GM23338 (cell line): Measurements from ENCODE around the gene HHIPL1. TPM values are rescaled to one million over a fixed set of nuclear protein-coding genes. Genes with fewer than 3 reads are reported as not detected.

Experiments
- ATAC-seq: fragments of 200-7000 bp; cut with Tn5 transposase; 3 replicates; pipeline ENCODE4 v1.9.1; 2020
- DNase-seq: peaks from one replicate; pipeline ENCODE4 v3.0.0-alpha.2; 2015; ENCODE audit warnings: low spot score
- H2AFZ ChIP-seq: fragments of 200-600 bp; sonication (generic); 2 replicates; pipeline ENCODE4 v1.8.0; 2016; ENCODE audit warnings: antibody characterized with exemption, mild to moderate bottlenecking, moderate library complexity
- H3F3A ChIP-seq: fragments of 200-600 bp; sonication (generic); replicated peaks from 2 replicates; pipeline ENCODE4 v1.8.0; 2017; ENCODE audit warnings: antibody characterized with exemption, mixed run types, low read depth
- H3K27ac ChIP-seq: fragments of 200-600 bp; sonication (generic); 2 replicates; pipeline ENCODE4 v1.6.1; 2016; ENCODE audit warnings: low read depth
- H3K27me3 ChIP-seq: fragments of 200-600 bp; sonication (generic); 2 replicates; pipeline ENCODE4 v1.8.0; 2016; ENCODE audit warnings: mild to moderate bottlenecking, mixed run types, moderate library complexity; ENCODE audit not compliant: insufficient read depth
- H3K36me3 ChIP-seq: fragments of 200-600 bp; sonication (generic); 2 replicates; pipeline ENCODE4 v1.8.0; 2016; ENCODE audit warnings: mild to moderate bottlenecking; ENCODE audit not compliant: insufficient read depth
- H3K4me1 ChIP-seq: fragments of 200-600 bp; sonication (generic); 2 replicates; pipeline ENCODE4 v1.8.0; 2016; ENCODE audit warnings: mild to moderate bottlenecking, moderate library complexity; ENCODE audit not compliant: insufficient read depth
- H3K4me2 ChIP-seq: fragments of 200-600 bp; sonication (generic); 2 replicates; pipeline ENCODE4 v1.7.1; 2017; ENCODE audit warnings: mixed run types
- H3K4me3 ChIP-seq: fragments of 200-600 bp; sonication (generic); 2 replicates; pipeline ENCODE4 v1.6.1; 2016; ENCODE audit warnings: mixed run types
- H3K79me2 ChIP-seq: fragments of 200-600 bp; sonication (generic); replicated peaks from 2 replicates; pipeline ENCODE4 v1.8.0; 2017; ENCODE audit warnings: mild to moderate bottlenecking; ENCODE audit not compliant: insufficient read depth
- H3K9me2 ChIP-seq: fragments of 200-600 bp; sonication (generic); 2 replicates; pipeline ENCODE4 v1.8.0; 2017; ENCODE audit not compliant: insufficient read depth
- H4K20me1 ChIP-seq: fragments of 200-600 bp; sonication (generic); replicated peaks from 2 replicates; pipeline ENCODE4 v1.8.0; 2017; ENCODE audit warnings: mild to moderate bottlenecking; ENCODE audit not compliant: insufficient read depth
- H3K27ac Mint-ChIP-seq: 2 replicates; pipeline ENCODE4 v1.8.0; 2020; ENCODE audit warnings: inconsistent platforms, mild to moderate bottlenecking, moderate library complexity, mixed read lengths
- H3K27me3 Mint-ChIP-seq: 3 replicates; pipeline ENCODE4 v1.8.0; 2022; ENCODE audit warnings: low read depth, mild to moderate bottlenecking, moderate library complexity, mixed read lengths, inconsistent platforms; ENCODE audit not compliant: insufficient read depth, poor library complexity
- H3K36me3 Mint-ChIP-seq: 3 replicates; pipeline ENCODE4 v1.8.0; 2021; ENCODE audit warnings: low read depth, mild to moderate bottlenecking, inconsistent platforms, moderate library complexity, mixed read lengths
- H3K4me1 Mint-ChIP-seq: 3 replicates; pipeline ENCODE4 v1.8.0; 2020; ENCODE audit warnings: mild to moderate bottlenecking, inconsistent platforms, mixed read lengths
- H3K4me3 Mint-ChIP-seq: 3 replicates; pipeline ENCODE4 v1.8.0; 2021; ENCODE audit warnings: moderate library complexity, mild to moderate bottlenecking, inconsistent platforms, mixed read lengths
- H3K9me3 Mint-ChIP-seq: 3 replicates; pipeline ENCODE4 v1.8.0; 2020; ENCODE audit warnings: moderate library complexity, mild to moderate bottlenecking, inconsistent platforms, mixed read lengths
- CREB1 ChIP-seq: fragments of 250-450 bp; sonication (Bioruptor Pico); IDR thresholded peaks from 2 replicates; pipeline ENCODE4 v1.5.0; 2020; ENCODE audit warnings: low read depth, mild to moderate bottlenecking, moderate library complexity
- JUNB ChIP-seq: IDR thresholded peaks from one replicate; pipeline ENCODE4 v1.6.1; 2016; ENCODE audit warnings: antibody characterized with exemption; ENCODE audit not compliant: unreplicated experiment
- POLR2AphosphoS5 ChIP-seq: IDR thresholded peaks from 2 replicates; pipeline ENCODE4 v1.6.1; 2016; ENCODE audit warnings: antibody characterized with exemption, low read depth
- ZNF331 ChIP-seq: fragments of 250-450 bp; sonication (Bioruptor Pico); IDR thresholded peaks from 2 replicates; pipeline ENCODE4 v1.5.0; 2020; ENCODE audit warnings: low read depth, mild to moderate bottlenecking, moderate library complexity
- ZNF462 ChIP-seq: fragments of 250-450 bp; sonication (Bioruptor Pico); IDR thresholded peaks from 2 replicates; pipeline ENCODE4 v1.5.0; 2020; ENCODE audit warnings: mild to moderate bottlenecking, moderate library complexity
- polyA plus RNA-seq: library from polyadenylated mRNA; unstranded; fragments of >200 nt; fragmentation: Nextera tagmentation; extraction: Ambion mirVana; gene quantifications from 2 replicates; pipeline ENCODE4 v1.2.1, GENCODE V29; 2016
- total RNA-seq: library from RNA; depleted of rRNA; stranded (reverse); fragments of >200 nt; shearing (Covaris generic); gene quantifications from 2 replicates; pipeline ENCODE4 v1.2.3, GENCODE V29; 2014

Gene HHIPL1
- total and polyA plus RNA-seq, 2 experiments from 2014 or later: 1.9 to 2.0 TPM

GRCh38 chr14:99663386-99664057 is 18.6 kb downstream of the HHIPL1 start:
- H3K27ac Mint-ChIP-seq: peak overlapping the region; percentile 82
- TF ChIP-seq JUNB (no peak), CREB1 (CRISPR knock-in tag) (no peak), ZNF331 (CRISPR knock-in tag) (no peak), POLR2AphosphoS5 (no peak), ZNF462 (no peak)
- H3K27ac ChIP-seq: peak overlapping the region; percentile 23; the same call in 1 of the 2 replicates

More at GRCh38 chr14:99663386-99664057, 18.6 kb downstream of the HHIPL1 start:
- Mint-ChIP-seq H3K36me3 (peaks cover 9% of the 10 kb centered on the region; the same call in 1 of the 3 replicates), H3K4me3 (0 out of 3 replicates have a peak overlapping the region, but pooled peaks have one; percentile 2), H3K27me3 (peaks cover 31% of the 10 kb centered on the region), H3K4me1 (peaks cover 47% of the 10 kb centered on the region), H3K9me3 (no peaks in the 10 kb centered on the region)
- peaks cover 23% of the 10 kb centered on the region for H3K27me3 ChIP-seq
- no peaks in the 10 kb centered on the region for H3K36me3 ChIP-seq
- DNase-seq: peak; percentile 45
- ATAC-seq: peak; percentile 2
- H3K4me1 ChIP-seq: peaks cover 37% of the 10 kb centered on the region
- no peaks in the 10 kb centered on the region for H3K79me2 ChIP-seq
- H3F3A ChIP-seq: peaks cover 10% of the 10 kb centered on the region; the same call in 1 of the 2 replicates
- no peaks in the 10 kb centered on the region for H3K9me2 ChIP-seq
- H3K4me3 ChIP-seq: peak overlapping the region; percentile 29; the same call in 1 of the 2 replicates
- H3K4me2 ChIP-seq: peak overlapping the region; percentile 68
- H2AFZ ChIP-seq: no peak overlapping the region
- no peaks in the 10 kb centered on the region; the same call in 1 of the 2 replicates for H4K20me1 ChIP-seq
